HFF-Myc (cell line): ENCODE results near the gene ARHGAP25.
"Not testable (repeated sequence)": the region's sequence is repeated elsewhere in the genome, so short reads cannot be mapped to it uniquely, and the experiment has no call there.

Experiments used
- DNase-seq: peaks from one replicate; pipeline ENCODE4 v3.0.0-alpha.2; 2011; ENCODE audit warnings: low read depth; ENCODE audit errors: extremely low read depth
- H3K4me3 ChIP-seq: replicated peaks from 2 replicates; pipeline ENCODE4 v1.5.1; 2011; ENCODE audit warnings: low read depth, mild to moderate bottlenecking, control low read depth, low read length
- CTCF ChIP-seq: IDR thresholded peaks from 2 replicates; pipeline ENCODE4 v1.5.1; 2012; ENCODE audit warnings: mild to moderate bottlenecking, low read depth, low read length, control low read depth; ENCODE audit errors: missing control alignments

The ARHGAP25 gene

DNA sequence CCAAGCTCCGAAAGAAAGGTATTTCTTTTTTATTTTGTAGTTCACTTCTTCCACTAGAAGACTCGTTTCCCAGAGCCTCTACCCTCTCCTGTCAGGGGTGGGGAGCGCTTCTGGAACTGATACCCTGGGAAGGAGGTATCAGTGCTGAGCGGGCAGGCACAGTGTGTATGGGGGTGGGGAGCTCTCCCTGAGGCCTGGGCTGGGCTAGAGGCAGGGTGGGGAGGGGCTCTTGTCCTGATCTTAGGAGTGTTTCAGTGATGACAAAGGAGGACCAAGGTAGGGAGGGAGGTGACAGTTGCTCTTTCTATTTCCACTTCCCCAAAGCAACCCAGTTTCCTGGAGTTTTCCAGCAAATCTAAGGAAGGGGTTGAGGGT lies 65.4 kb downstream of the ARHGAP25 start:
- DNase-seq, result no peak
- TF ChIP-seq CTCF, result no peak
- no peak overlapping the region for H3K4me3 ChIP-seq

DNA sequence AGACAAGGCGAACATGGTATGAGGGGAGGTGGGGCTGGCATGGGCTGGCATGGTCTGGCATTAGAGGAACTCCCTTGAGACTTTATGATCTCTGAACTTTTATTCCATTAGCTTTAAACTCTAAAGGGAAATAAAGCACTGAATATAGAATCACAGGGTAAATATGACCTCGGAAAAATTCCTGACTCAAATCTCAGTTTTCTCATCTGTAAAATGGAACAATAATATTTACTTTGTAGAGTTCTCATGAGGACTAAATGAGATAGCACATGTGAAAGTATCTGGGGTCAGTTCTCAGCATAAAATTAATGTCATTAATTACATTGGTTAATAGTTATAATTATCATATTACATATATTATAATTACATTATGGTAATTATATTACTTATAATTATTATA lies 65.9 kb downstream of the ARHGAP25 start:
- no peak overlapping the region for H3K4me3 ChIP-seq
- no peak for TF ChIP-seq CTCF
- no peak for DNase-seq

DNA sequence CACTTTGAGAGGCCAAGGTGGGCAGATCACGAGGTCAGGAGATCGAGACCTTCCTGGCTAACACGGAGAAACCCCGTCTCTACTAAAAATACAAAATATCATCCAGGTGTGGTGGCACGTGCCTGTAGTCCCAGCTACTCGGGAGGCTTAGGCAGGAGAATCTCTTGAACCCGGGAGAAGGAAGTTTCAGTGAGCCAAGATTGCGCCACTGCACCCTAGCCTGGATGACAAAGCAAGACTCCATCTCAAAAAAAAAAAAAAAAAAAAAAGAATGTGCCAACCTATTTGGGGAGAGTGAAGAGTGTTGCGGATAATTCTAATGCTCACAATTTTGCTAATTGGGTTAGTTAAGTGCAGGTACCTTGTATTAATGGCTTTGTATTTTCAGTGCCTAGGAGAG lies 67.5 kb downstream of the ARHGAP25 start:
- H3K4me3 ChIP-seq, DNase-seq: not testable (repeated sequence)

- no peak for DNase-seq
- TF ChIP-seq CTCF, result no peak
- no peak overlapping the region for H3K4me3 ChIP-seq
Measured at GRCh38 chr2:68805025-68805424, 70.4 kb downstream of the ARHGAP25 start.

DNA sequence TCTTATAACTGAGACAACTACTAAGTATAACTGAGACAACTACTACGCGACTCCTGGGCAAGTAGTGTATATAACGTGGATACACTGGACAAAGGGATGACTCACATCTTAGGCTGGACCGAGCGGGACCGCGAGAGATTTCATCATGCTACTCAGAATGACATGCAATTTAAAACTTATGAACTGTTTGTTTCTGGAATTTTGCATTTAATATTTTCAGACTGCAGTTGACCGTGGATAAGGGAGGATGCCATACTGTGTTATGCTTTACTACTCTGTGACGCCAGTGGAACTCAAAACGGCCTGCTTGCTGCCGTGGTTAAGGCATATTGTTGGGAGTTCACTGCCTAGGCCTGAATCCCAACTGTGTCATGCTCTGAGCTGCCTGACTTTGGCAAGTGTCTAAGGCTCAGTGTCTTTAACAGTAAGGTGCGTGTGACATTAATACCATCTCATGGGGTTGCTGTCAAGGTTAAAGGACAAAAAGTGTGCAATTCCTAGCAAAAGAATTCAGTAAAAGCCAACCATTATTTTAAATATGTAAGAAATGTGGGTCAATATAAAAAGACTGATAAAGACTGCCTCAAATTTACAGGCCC lies 72.0 kb downstream of the ARHGAP25 start:
- DNase-seq, result no peak
- no peak for TF ChIP-seq CTCF
- no peak overlapping the region for H3K4me3 ChIP-seq

- no peak overlapping the region for H3K4me3 ChIP-seq
- no peak for DNase-seq
- no peak for TF ChIP-seq CTCF
Measured at GRCh38 chr2:68807821-68808266, 73.2 kb downstream of the ARHGAP25 start.

DNA sequence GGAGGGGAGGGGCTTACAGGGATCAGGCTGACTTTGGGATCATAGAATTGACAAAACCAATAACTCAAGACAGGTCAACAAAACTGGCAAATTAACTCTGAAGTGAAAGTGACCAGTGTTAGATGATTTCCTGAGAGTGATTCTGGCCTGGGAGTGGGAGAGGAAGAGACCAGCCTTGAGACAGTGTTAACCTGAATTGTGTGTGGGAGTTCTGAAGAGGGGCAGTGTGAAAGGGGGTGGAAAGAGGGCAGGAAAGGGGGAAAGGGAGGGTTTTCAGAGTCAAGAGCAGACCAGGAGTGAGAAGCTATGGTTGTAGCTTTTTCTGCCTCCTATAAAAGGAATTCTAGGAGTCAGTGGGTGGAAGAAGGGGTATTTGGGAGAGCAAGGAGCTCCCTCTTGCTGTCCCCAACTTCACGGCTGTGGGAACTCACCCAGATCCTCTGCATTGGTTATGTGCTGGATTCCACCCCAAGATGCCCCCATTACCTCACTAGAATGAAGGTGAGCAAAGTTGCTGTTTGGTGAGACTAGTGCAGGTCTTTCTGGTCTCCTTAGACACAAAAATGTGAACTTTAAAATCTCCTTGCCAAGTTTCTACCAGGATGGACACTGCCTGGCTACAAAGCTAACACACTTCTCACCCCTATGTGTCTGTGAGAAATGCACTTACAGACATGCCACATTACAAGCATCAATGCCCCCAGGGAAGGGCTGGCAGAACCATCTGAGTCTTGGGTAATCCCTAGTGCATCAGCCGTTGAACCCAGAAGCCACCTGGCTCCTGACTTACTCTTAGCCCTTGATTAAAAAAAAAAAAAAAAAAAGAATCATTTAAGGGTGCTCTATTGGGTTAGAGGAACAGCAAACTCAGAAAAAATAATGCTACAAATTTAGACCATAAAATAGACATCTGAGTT lies 75.0 kb downstream of the ARHGAP25 start:
- DNase-seq, result no peak
- no peak for TF ChIP-seq CTCF
- H3K4me3 ChIP-seq, result no peak overlapping the region
